GM18505 (cell line): Measurements from ENCODE around the gene PDE7B.

Experiments
- ATAC-seq: cut with Tn5 transposase; IDR thresholded peaks from one replicate; pipeline ENCODE4 v1.9.1; 2021; ENCODE audit not compliant: unreplicated experiment
- POLR2A ChIP-seq: IDR thresholded peaks from 4 replicates; pipeline ENCODE4 v1.6.1; 2011; ENCODE audit warnings: borderline replicate concordance; ENCODE audit not compliant: insufficient read depth, insufficient read length; ENCODE audit errors: extremely low read depth

The PDE7B gene

DNA sequence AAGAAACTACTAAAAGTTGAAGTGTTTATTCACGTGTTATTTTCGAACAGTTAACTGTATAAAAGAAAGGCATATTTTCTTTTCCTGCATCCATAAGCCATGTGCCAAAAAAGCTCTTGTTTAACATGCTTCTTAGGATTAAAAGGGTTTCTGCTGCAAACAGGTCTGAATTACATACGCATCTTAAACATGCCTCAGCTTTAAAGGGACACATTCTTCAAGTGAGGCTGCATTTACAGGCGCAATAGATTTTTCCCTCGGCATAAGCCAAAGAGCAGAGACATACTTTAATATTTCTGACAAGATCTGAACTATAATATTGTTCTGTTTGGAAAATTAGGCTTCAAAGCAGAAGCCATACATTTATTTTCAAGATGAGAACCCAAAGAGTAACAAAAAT is 39.4 kb downstream of the PDE7B start:
- no peak for ATAC-seq
- no peak for TF ChIP-seq POLR2A

DNA sequence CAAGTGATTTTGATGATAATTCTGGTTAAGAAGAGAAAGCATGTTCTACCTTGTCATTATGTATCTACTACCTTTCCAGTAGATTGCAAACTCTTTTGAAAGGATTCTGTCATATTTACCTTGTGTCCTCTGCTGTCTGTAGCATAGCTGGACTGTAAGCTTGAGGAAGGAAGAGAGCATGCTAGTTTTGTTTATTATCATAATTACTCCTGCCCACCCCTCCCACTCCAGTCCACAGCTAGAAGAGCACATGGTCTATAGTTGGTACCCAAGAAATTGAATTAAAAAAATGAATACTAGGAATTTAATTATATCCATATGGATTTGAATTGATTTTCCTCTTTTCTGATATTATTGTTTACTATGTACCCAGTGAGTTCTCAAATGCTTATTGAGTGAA is 40.2 kb downstream of the PDE7B start:
- no peak for ATAC-seq
- no peak for TF ChIP-seq POLR2A

DNA sequence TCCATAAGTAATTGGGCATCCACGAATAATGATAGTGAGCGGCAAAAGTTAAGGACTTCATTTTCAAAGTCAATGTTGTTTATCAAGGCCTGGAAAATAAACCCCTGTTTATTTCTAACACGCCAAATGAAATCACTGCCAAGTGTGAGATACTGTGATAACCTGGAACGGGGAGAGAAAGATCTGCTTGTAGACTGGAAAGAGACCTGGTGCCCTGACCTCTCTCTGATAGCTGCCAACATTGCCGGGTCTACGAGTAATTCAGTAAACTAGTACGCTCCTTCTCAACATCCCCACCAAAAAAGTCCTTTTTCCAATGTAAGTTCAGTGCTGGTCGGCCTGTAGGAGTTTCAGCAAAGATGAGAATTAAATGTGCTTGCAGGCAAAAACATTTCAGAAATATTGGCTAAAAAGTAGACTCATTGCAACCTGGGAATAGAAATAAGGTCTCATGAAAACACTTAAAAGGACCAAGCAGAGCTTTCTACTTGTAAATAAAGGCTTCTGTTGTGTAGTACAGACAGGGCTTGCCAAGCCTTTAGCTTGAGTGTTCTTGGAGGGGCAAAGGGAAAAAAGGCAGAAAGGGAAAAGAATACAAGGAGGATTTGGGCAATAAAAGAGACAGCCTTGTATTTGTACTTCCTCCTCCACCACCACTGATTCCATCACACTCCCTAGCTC is 43.9 kb downstream of the PDE7B start:
- TF ChIP-seq POLR2A, result no peak
- no peak for ATAC-seq

DNA sequence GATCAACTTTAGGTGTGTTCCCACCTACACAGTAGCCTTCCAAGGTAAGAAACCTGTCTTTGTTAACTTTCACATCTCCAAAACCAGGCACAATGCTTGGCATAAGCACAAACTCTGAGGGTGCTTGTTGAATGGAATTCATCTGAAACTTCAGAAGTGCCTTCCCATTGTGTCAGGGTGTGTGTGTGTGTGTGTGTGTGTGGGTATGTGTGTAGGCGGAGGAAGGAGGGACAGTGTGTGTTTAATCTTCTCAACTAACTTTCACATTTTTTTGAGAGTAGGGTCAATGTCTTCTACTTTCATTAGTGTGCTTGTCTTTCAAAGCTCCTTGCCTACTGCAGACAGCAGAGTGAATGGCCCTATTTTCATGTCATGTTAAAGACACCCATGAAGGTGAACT is 45.6 kb downstream of the PDE7B start:
- TF ChIP-seq POLR2A, result no peak
- ATAC-seq, result no peak

DNA sequence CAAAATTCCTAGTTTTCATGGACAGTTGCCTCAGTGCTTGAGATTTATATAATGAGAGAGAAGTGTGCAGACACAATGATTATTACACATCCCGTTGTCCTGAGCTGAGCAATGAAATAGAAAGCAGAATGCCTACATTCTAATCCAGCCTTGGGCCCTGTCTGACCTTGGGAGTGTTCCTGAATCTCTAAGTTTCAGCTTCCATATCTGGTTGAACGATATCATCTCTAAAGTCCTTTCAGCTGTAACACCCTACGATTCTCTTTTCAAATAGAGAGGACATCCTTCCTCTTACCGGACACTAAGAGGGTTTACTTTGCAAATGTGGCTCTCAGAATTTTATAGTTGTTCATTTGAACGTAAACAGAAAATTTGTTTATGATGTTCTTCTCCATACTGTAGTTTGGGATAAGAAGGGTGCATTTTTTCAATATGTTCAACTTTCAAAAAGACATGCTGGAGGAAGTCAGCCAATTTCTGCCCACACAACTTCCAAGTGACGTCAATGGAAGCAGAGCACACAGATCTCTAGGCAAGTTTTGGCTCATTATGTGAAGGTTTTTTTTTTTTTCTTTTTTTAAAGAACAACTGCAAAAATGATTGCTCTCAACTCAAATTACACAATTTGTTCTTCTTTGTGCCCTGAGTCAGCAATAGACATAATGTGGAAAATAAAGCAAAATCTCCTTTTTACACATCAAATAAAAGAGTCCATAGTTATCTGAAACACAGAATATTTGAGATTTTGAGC is 50.4 kb downstream of the PDE7B start:
- no peak for ATAC-seq
- TF ChIP-seq POLR2A, result no peak

GRCh38 chr6:135902756-135903331 is 51.3 kb downstream of the PDE7B start:
- TF ChIP-seq POLR2A, result no peak
- no peak for ATAC-seq

DNA sequence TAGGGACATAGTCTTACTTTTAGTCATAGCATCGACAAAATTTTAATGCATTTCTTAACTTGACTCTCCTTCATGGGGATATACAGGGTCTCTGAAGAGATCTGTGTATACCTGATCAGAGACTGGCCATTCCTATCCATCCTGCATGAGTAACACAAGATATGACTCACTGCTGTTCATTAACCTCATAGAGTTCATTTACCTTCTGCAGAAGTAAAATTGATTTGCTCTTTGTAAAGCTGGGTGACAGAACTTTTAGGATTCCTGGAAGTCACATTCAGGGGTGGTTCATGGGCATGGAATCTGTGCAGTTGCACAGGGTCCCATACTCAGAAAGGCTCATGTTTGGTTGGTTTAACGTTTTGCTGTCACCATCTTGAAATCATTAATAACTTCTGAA is 53.2 kb downstream of the PDE7B start:
- TF ChIP-seq POLR2A, result no peak
- ATAC-seq, result no peak

DNA sequence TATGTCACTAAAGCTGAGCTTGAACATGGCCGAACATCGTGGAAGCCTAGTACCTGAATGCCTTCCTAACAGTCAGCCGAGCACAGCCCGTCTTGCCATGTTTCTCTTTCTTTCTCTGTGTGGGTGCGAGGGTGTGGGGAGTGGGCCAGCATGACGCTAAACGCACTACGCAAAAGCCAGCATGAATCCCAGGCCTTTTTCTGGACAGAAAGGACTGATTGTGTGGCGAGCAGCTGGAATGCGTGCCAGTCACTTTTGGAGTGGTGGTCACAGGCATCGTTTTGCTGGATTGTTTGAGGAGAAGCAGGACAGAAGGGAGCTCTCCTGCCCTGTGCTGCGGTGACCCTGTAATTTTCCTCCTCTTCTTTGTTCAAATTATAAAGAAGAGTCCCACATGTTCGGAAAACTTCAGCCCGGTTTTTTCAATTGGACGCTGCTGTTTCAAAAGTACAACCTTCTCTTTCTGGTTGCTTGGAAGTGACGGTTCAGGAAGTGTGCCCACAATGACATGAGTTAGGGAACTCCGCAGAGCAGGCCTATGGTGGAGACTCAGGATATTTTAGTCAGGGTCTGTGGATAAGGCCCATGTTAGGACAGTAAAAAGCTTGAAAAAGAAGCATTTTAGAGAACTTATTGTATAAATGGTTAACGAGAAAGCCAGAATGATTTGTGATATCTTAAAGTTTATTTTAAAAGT is 54.3 kb downstream of the PDE7B start:
- no peak for ATAC-seq
- TF ChIP-seq POLR2A, result no peak

DNA sequence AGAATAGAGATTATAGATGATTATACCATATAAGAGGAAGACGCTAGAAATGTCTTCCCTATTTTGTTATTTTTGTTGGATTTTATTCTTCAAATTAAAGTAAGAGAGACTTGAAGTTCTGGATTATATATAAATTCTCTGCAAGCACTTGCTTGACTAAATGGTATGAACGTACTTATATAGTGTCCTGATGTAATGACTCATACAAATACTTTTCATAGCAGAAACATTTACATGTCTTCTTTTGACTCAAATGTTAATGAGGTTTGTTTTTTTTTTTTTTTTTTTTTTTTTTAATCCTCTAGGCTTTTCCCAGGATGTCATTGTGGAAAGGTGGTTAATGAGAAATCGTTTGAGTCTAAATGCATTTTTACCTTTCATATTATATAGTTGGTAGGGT is 55.0 kb downstream of the PDE7B start:
- ATAC-seq, result no peak
- TF ChIP-seq POLR2A, result no peak

- ATAC-seq, result no peak
- TF ChIP-seq POLR2A, result no peak
Observed at GRCh38 chr6:135906972-135907465, 55.5 kb downstream of the PDE7B start.

DNA sequence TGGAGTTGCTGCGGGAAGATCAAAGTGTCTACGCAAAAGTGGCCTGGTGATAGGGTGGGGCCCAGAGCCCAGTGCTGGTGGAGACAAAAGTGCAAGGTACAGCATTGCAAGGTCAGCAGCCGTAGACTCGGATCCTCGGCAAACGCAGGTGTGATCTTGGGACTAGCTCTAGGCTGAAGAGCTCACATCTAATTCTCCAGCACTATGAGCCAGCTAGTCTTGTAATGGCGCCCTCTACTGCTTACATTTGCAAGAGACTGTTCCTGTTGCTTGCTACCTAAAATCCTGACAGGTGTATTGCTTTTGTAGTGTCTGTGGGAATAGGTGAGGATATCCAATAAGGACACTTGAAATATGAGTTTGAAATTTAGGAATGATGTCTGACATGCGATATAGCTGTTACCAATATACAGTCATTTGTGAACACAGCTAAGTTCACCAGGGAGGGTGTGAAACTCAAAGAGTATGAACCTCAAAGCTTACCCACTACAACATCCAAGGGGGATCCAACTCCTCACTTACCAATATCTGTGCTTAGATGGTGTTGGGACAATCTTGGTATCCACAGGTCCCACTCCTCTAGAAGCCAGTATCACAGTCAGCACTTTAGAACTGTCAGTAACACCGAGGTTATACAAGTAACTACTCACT is 58.4 kb downstream of the PDE7B start:
- peak; percentile 70 for ATAC-seq
- TF ChIP-seq POLR2A, result no peak

DNA sequence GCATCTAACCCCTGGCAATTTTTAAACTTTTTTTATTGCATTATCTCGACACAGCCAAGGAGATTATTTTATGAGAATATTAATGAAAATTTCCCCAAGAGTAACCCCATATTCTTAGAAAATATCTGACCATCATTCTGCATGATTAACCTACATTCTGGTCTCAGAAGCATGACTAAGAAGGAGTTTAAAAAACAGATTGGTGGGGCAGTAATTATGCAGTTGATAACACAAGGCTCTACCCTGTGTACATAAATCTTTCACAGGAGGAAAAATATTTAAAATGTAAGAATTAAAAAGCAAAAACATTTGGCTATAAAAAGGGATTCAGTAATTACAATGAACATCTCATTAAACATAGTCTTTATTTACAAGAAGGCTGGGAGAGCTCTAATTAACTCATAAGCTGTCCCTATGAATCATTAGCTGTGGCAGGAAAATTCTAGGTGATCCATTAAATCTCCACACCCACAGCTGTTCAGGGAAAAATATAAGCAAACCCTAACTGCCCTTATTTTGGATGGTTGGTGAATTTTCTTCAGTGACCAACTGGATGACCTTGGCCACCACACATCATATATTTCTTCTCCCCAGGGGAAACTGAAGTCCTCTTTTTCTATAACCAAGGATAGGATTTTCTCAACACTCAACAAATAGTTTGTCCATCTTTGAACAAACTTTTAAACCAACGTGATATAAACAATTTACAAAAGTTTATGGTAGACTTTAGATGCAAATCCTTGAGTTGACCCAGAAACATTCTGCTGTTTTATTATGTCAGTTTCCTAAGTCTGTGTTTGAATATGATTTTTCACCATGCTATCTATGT is 59.5 kb downstream of the PDE7B start:
- no peak for ATAC-seq

More for the DNA sequence above, 59.5 kb downstream of the PDE7B start:
- TF ChIP-seq POLR2A, result no peak
